GM12864 (cell line): ENCODE data around the gene IQGAP2.

ENCODE experiments used
- DNase-seq: peaks from one replicate; pipeline ENCODE4 v3.0.0-alpha.2; 2011; ENCODE audit warnings: low read depth
- H3K4me3 ChIP-seq: 2 replicates; pipeline ENCODE4 v1.5.1; 2011; ENCODE audit warnings: mild to moderate bottlenecking, low read depth, low read length, control low read depth
- TF ChIP-seq, protein P1 (sequence below): IDR thresholded peaks from 2 replicates; pipeline ENCODE4 v1.5.1; 2011; ENCODE audit warnings: low read depth, mild to moderate bottlenecking, moderate library complexity, low read length, control low read depth, inconsistent platforms; ENCODE audit errors: missing control alignments

Gene IQGAP2

DNA sequence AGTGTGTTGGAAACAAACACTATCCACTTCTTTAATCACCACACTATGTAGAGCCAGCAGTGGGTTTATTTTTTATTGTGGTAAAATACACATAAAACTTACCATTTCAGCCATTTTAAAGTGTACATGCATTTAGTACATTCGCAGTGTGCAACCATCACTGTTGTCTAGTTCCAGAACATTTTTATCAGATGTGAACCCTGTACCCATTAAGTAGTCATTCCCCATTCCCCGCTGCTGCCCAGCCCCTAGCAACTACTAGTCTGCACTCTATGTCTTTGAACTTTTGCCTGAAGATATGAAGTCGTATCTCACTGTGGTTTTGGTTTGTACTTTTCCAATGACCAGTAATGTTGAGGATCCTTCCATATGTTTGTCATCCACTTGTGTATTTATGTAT is 282.6 kb downstream of the IQGAP2 start:
- H3K4me3 ChIP-seq = no peak overlapping the region
- TF ChIP-seq, protein P1, sequence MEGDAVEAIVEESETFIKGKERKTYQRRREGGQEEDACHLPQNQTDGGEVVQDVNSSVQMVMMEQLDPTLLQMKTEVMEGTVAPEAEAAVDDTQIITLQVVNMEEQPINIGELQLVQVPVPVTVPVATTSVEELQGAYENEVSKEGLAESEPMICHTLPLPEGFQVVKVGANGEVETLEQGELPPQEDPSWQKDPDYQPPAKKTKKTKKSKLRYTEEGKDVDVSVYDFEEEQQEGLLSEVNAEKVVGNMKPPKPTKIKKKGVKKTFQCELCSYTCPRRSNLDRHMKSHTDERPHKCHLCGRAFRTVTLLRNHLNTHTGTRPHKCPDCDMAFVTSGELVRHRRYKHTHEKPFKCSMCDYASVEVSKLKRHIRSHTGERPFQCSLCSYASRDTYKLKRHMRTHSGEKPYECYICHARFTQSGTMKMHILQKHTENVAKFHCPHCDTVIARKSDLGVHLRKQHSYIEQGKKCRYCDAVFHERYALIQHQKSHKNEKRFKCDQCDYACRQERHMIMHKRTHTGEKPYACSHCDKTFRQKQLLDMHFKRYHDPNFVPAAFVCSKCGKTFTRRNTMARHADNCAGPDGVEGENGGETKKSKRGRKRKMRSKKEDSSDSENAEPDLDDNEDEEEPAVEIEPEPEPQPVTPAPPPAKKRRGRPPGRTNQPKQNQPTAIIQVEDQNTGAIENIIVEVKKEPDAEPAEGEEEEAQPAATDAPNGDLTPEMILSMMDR = no peak
- DNase-seq = no peak

DNA sequence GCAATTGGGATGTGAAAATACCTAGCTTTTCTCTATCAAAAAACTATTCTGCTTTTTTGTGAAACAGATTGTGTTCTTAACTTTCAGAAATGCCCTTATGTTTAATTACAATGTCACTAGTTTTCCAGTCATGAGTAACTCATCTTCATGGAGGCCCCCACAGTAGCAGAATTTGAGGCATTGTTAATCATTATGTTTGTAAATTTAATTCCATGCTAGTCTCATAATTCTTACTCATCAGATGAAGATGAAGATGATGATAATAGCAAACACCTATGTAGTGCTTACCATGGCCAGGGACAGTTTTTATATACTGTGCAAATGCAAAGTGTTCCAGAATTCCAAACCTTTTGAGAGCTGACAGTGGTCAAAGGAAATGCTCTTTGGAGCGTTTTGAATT is 285.1 kb downstream of the IQGAP2 start:
- DNase-seq = no peak
- no peak overlapping the region for H3K4me3 ChIP-seq
- TF ChIP-seq, protein P1 = no peak

DNA sequence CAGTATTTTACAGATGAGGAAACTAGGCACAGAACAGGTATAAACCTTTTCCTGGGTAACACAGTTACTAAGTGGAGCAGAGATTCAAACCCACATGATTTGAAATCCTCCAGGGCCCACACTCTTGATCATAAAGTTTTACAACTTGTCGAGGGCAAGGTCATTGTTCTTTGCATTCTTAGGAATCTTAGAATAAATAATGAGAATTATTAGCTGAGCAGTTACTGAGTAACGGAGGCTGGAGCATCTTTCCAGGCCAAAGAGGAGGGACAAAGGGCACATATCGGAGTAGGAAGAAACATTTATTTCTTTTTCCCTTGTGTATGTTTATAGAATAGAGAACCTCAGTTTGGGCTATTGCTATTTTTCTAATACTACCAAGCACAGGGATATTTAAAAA is 285.8 kb downstream of the IQGAP2 start:
- DNase-seq = no peak
- TF ChIP-seq, protein P1 = no peak
- no peak overlapping the region for H3K4me3 ChIP-seq

DNA sequence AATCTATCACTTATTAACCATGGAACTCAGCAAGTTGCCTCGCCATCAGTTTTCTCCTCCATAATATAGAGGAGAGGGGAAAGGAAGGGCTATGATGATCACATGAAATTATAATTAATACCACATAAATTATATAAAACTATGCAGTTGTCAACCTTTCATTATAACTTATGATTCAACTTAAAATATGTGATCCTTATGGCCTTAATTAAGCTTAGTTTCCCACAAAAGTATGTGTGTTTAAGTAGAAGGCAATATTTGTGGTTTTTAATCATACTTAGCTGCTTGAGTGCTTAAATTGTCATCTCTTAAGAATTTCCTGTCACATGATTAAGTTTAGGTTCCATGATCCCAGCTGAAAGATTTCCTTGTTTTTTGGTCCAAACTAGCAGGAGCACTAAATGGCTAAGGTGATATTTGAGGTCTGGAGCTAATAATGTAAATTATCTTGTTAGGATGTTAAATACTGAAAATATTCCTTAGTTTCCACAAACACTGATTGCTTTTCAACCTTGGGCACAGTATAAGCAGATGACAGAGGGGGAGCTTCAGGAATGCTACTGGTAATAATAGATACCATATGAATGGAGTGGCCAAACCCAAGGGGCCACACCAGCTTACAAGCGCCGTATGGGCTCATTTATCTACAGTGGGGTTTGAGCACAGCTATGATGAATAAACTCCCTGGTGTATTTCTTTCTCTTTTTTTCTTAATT is 286.4 kb downstream of the IQGAP2 start:
- DNase-seq = no peak
- H3K4me3 ChIP-seq = no peak overlapping the region
- TF ChIP-seq, protein P1 = no peak

DNA sequence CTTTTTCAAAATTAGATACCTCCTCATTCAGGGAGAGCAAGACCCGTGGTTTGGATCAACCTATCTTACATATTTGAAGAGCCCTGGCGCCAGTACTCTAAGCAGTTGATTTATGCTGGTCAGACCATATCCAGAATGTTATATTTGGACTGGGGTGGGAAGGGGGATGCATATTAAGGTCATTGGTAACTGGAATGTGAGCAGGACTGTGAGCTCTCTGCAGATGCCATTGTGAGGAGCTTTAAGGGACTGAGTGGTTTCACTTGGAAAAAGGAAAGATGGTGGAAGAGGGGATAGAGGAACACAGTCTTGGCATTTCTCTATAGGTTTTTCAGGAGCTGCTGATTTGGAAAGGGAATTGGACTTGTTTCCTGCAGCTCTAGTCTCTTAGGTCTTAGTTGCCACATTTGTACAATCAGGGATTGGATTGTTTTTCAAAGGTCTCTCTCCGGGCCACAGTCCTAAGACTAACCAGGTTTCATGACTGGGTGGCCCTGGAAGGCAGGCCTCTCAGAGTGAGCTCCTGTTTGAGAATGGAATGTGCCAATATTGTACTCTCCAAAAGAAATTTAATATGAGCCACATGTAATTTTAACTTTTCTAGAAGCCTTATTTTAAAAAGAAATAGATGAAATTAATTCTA is 287.1 kb downstream of the IQGAP2 start:
- no peak overlapping the region for H3K4me3 ChIP-seq
- no peak for DNase-seq
- TF ChIP-seq, protein P1 = no peak

DNA sequence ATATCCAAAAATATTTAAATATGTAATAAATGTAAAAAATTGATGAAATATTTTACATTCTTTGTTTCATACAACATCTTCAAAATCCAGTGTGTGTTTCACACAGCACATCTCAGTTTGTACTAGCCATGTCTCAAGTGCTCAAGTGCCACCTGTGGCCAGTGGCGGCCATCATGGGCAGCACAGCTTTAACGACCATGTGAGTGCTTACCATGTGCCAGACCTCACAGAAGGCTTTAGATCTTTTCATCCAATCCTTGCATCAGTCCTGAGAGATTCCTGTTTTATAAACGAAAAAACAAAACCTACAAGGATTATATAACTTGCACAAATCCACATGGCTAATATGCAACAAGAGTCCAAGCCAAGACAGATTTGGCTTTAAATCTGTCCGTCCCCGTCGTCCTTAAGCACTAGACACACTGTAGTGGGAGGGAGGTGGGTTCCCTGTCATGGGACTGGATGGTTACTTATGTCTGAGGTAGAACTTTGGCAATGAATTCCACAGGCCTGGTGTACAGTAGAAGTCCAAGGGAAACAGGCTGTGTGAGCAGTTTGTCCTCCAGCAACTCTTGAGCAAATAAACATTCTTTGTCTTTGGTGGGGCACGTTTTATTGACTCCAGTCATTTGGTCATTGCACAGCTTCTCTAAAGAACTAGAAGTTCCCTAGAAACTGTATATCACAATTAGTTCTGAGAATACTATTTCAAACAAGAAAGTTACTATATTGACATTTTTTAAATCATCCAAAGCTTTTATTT is 287.8 kb downstream of the IQGAP2 start:
- DNase-seq = no peak
- TF ChIP-seq, protein P1 = no peak
- H3K4me3 ChIP-seq = no peak overlapping the region
